ENCODE measurements around the gene DNAJC1.
"Not testable (repeated sequence)": the region's sequence is repeated elsewhere in the genome, so short reads cannot be mapped to it uniquely, and the experiment has no call there.

Gene DNAJC1

DNA sequence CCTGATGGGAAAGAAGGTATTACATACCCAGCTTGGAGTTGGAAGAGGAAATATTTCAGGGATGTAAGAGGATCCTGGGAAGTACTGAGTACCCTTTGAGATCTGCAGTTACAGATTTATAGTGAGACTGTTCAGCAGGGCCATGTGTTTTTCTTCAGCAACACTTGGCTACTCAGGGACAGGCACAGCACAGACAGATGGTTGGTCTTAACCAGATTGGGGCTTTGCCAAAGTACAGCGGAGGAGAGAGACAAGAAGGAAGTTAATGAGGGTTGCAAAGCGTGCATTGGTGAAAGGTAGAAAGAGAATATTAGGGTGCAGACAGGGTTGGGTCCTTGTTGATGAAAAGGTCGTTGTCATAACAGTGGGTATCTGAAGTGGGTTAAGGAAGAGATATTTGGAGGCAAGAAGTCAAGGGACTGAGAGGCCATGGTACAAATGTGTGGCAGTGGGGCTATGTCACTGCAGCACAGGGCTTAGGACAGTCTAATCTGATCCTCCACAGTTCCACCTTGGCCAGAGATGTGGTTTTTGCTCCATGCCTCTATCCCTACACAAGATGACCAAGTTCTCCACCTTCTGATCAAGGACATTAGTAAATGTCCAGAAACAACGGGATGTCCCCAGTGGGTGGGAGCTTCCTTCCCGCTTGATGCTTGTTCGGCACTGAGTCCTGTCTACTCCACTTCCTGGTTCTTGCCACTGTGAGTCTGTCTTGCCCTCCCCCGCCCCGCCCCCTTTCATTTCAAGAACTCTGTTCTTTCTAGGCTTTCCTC is 18.9 kb upstream of the DNAJC1 start:
- Histone ChIP-seq H3K79me2 (ENCODE audit: insufficient read depth, low read length) (no peaks in the 10 kb centered on the region), H3K4me1 (ENCODE audit: insufficient read depth, low read length, severe bottlenecking) (no peaks in the 10 kb centered on the region), H3K27ac (ENCODE audit: low read depth, low read length, poor library complexity, severe bottlenecking) (no peak overlapping the region), H3K36me3 (ENCODE audit: insufficient read depth, low read length) (no peaks in the 10 kb centered on the region), H3K9ac (ENCODE audit: low read length) (no peak overlapping the region), H3K4me2 (ENCODE audit: low read length) (peak overlapping the region; percentile 16; the same call in 1 of the 2 replicates), H3K4me3 (ENCODE audit: low read depth, low read length, poor library complexity, severe bottlenecking) (no peak overlapping the region), H3F3A (ENCODE audit: insufficient read depth, low read length) (no peaks in the 10 kb centered on the region), H3K9me3 (ENCODE audit: low read length) (peaks cover 6% of the 10 kb centered on the region; the same call in 1 of the 2 replicates), H3K27me3 (ENCODE audit: insufficient read depth, low read length) (0 out of 2 replicates have a peak, but pooled peaks cover 3% of the 10 kb centered on the region), H4K20me1 (ENCODE audit: insufficient read depth, low read length) (no peaks in the 10 kb centered on the region), H3K9me2 (ENCODE audit: low read depth, low read length) (no peaks in the 10 kb centered on the region), H2AFZ (ENCODE audit: low read length) (no peak overlapping the region)
- no peak for TF ChIP-seq EZH2 (IDR thresholded peaks at IDR 0.05; ENCODE audit: borderline replicate concordance, low read length)
- TF ChIP-seq, protein P1, sequence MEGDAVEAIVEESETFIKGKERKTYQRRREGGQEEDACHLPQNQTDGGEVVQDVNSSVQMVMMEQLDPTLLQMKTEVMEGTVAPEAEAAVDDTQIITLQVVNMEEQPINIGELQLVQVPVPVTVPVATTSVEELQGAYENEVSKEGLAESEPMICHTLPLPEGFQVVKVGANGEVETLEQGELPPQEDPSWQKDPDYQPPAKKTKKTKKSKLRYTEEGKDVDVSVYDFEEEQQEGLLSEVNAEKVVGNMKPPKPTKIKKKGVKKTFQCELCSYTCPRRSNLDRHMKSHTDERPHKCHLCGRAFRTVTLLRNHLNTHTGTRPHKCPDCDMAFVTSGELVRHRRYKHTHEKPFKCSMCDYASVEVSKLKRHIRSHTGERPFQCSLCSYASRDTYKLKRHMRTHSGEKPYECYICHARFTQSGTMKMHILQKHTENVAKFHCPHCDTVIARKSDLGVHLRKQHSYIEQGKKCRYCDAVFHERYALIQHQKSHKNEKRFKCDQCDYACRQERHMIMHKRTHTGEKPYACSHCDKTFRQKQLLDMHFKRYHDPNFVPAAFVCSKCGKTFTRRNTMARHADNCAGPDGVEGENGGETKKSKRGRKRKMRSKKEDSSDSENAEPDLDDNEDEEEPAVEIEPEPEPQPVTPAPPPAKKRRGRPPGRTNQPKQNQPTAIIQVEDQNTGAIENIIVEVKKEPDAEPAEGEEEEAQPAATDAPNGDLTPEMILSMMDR (IDR thresholded peaks at IDR 0.05; ENCODE audit: low read length) = no peak

DNA sequence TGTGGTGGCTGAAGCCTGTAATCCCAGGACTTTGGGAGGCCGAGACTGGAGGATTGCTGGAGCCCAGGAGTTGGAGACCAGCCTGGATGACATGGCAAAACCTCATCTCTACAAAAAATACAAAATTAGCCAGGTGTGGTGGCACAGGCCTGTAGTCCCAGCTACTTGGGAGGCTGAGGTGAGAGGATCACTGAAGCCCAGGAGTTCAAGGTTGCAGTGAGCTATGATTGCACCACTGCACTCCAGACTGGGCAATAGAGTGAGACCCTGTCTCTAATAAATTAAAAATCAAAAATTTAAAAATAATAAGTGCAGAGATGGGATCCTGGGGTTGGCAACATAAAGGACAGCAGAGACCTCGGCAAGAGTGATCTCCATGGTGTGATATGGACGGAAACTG is 17.6 kb upstream of the DNAJC1 start:
- not testable (repeated sequence) for H3K4me1 ChIP-seq (ENCODE audit: insufficient read depth, low read length, severe bottlenecking); H3K27ac ChIP-seq (ENCODE audit: low read depth, low read length, poor library complexity, severe bottlenecking); H3K36me3 ChIP-seq (ENCODE audit: insufficient read depth, low read length); H3K9me3 ChIP-seq (ENCODE audit: low read length); H3K79me2 ChIP-seq (ENCODE audit: insufficient read depth, low read length); H4K20me1 ChIP-seq (ENCODE audit: insufficient read depth, low read length); H3K9ac ChIP-seq (ENCODE audit: low read length); H3K9me2 ChIP-seq (ENCODE audit: low read depth, low read length); H3K4me2 ChIP-seq (ENCODE audit: low read length); H3K27me3 ChIP-seq (ENCODE audit: insufficient read depth, low read length); H3F3A ChIP-seq (ENCODE audit: insufficient read depth, low read length); H3K4me3 ChIP-seq (ENCODE audit: low read depth, low read length, poor library complexity, severe bottlenecking); H2AFZ ChIP-seq (ENCODE audit: low read length)

DNA sequence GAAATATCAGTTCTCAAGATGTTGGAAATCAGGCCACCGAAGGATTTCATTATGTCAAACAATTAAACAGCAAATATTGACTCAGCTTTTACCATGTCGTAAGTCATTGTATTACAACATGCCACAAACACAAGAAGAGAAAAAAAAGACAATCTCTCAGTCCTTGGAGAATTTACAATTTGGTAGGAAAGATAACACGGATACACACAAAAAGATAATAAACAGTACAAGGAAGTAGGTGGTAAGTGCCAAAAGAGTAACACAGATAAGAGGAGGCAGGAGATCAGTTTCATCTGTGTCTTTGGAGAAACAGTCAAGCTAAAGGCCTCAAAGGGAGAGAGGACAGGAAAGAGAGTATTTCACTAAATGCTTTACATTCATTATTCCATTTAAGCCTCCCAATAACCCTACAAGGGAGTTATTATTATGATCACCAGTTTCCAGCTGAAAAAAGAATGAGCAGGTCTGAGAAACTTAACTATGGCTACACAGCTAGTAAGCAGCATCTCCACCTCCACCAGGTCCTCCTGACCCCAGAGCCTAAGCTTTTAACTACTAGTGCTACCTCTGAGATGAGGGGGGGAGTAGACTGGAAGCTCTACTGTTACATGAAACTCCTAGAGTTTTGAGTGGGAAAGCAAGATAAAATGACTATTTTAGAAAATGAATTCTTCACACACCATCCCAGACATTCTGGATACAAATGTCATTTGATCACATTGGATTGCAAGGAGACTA is 13.9 kb upstream of the DNAJC1 start:
- Histone ChIP-seq H3K79me2 (ENCODE audit: insufficient read depth, low read length) (no peaks in the 10 kb centered on the region), H3K27me3 (ENCODE audit: insufficient read depth, low read length) (no peaks in the 10 kb centered on the region), H2AFZ (ENCODE audit: low read length) (no peak overlapping the region), H3K36me3 (ENCODE audit: insufficient read depth, low read length) (no peaks in the 10 kb centered on the region), H3K9ac (ENCODE audit: low read length) (no peak overlapping the region), H4K20me1 (ENCODE audit: insufficient read depth, low read length) (no peaks in the 10 kb centered on the region), H3K9me2 (ENCODE audit: low read depth, low read length) (no peaks in the 10 kb centered on the region), H3K4me2 (ENCODE audit: low read length) (no peak overlapping the region), H3K4me3 (ENCODE audit: low read depth, low read length, poor library complexity, severe bottlenecking) (no peak overlapping the region), H3F3A (ENCODE audit: insufficient read depth, low read length) (no peaks in the 10 kb centered on the region), H3K4me1 (ENCODE audit: insufficient read depth, low read length, severe bottlenecking) (no peaks in the 10 kb centered on the region), H3K27ac (ENCODE audit: low read depth, low read length, poor library complexity, severe bottlenecking) (no peak overlapping the region), H3K9me3 (ENCODE audit: low read length) (peaks cover 4% of the 10 kb centered on the region; the same call in 1 of the 2 replicates)
- TF ChIP-seq EZH2 (IDR thresholded peaks at IDR 0.05; ENCODE audit: borderline replicate concordance, low read length) = no peak
- TF ChIP-seq, protein P1 (IDR thresholded peaks at IDR 0.05; ENCODE audit: low read length) = no peak
